IMR-90 (cell line): Measurements from ENCODE around the gene KRT5. TPM values are rescaled to one million over a fixed set of nuclear protein-coding genes. Genes with fewer than 3 reads are reported as not detected.

Experiments
- ATAC-seq: fragments of 200-7000 bp; cut with Tn5 transposase; 2 replicates; pipeline ENCODE4 v1.9.1; 2020; ENCODE audit warnings: low read depth, mild to moderate bottlenecking, moderate library complexity
- BruUV-seq: library from RNA; stranded (reverse); fragments of 400-500 nt; replicated peaks from 2 replicates; lab custom pipeline; 2021; lab: Mats Ljungman, UMichigan
- CTCF ChIA-PET: fragments of 300-600 bp; formaldehyde crosslinking; extraction: SDS; loops from one replicate; lab custom pipeline; 2021; ENCODE audit warnings: antibody characterized with exemption; lab: Yijun Ruan, JAX
- POLR2A ChIA-PET: fragments of 300-600 bp; sonication (Branson Sonifier 250); formaldehyde crosslinking; loops from one replicate; lab custom pipeline; 2022; ENCODE audit warnings: antibody characterized with exemption; ENCODE audit not compliant: unreplicated experiment; lab: Charles Lee
- DNase-seq: peaks from one replicate; pipeline ENCODE4 v3.0.0; 2013
- H2AFZ ChIP-seq: replicated peaks from 2 replicates; pipeline ENCODE3; 2013; ENCODE audit warnings: low read length, mild to moderate bottlenecking; ENCODE audit not compliant: poor library complexity
- H2AK5ac ChIP-seq: 2 replicates; pipeline ENCODE4 v1.6.1; 2013; ENCODE audit warnings: low read depth, low read length, inconsistent platforms
- H2AK9ac ChIP-seq: replicated peaks from 2 replicates; pipeline ENCODE3; 2013; ENCODE audit warnings: mild to moderate bottlenecking, low read depth, low read length, moderate library complexity; ENCODE audit not compliant: poor library complexity
- H2BK120ac ChIP-seq: 2 replicates; pipeline ENCODE4 v1.6.1; 2013; ENCODE audit warnings: low read depth, low read length, inconsistent platforms
- H2BK15ac ChIP-seq: 3 replicates; pipeline ENCODE4 v1.6.1; 2013; ENCODE audit warnings: low read depth, low read length, inconsistent platforms
- H2BK20ac ChIP-seq: 2 replicates; pipeline ENCODE4 v1.6.1; 2013; ENCODE audit warnings: low read depth, mild to moderate bottlenecking, inconsistent platforms, low read length, moderate library complexity
- H2BK5ac ChIP-seq: 2 replicates; pipeline ENCODE4 v1.6.1; 2013; ENCODE audit warnings: mild to moderate bottlenecking, low read depth, low read length, inconsistent platforms; ENCODE audit not compliant: poor library complexity, severe bottlenecking
- H3K14ac ChIP-seq: replicated peaks from 2 replicates; pipeline ENCODE4 v1.6.1; 2013; ENCODE audit warnings: low read depth, low read length, inconsistent platforms
- H3K18ac ChIP-seq: 2 replicates; pipeline ENCODE4 v1.6.1; 2013; ENCODE audit warnings: low read depth, low read length, control low read depth
- H3K23ac ChIP-seq: 2 replicates; pipeline ENCODE4 v1.6.1; 2013; ENCODE audit warnings: low read depth, low read length, inconsistent platforms
- H3K27ac ChIP-seq: 2 replicates; pipeline ENCODE4 v1.5.1; 2013; ENCODE audit warnings: mild to moderate bottlenecking, control low read depth, low read length; ENCODE audit not compliant: insufficient read depth
- H3K27me3 ChIP-seq: 2 replicates; pipeline ENCODE4 v1.6.1; 2013; ENCODE audit warnings: low read length; ENCODE audit not compliant: control insufficient read depth, insufficient read depth
- H3K36me3 ChIP-seq: 2 replicates; pipeline ENCODE4 v1.6.1; 2013; ENCODE audit warnings: low read length, mixed read lengths; ENCODE audit not compliant: control insufficient read depth, insufficient read depth
- H3K4ac ChIP-seq: 2 replicates; pipeline ENCODE4 v1.6.1; 2013; ENCODE audit warnings: low read depth, low read length, inconsistent platforms
- H3K4me1 ChIP-seq: 2 replicates; pipeline ENCODE4 v1.6.1; 2013; ENCODE audit warnings: low read length, mixed read lengths; ENCODE audit not compliant: control insufficient read depth, insufficient read depth
- H3K4me2 ChIP-seq: 2 replicates; pipeline ENCODE4 v1.6.1; 2013; ENCODE audit warnings: low read depth, mild to moderate bottlenecking, control low read depth, low read length, moderate library complexity
- H3K4me3 ChIP-seq: 2 replicates; pipeline ENCODE4 v1.5.1; 2013; ENCODE audit warnings: low read depth, mild to moderate bottlenecking, control low read depth, low read length, moderate library complexity; ENCODE audit not compliant: insufficient read depth
- H3K56ac ChIP-seq: 2 replicates; pipeline ENCODE4 v1.6.1; 2013; ENCODE audit warnings: low read length, inconsistent platforms; ENCODE audit not compliant: insufficient read depth; ENCODE audit errors: extremely low read depth
- H3K79me1 ChIP-seq, 2 experiments: 2 replicates each; pipeline ENCODE4 v1.6.1; 2013; ENCODE audit warnings: low read length in 2 of 2, inconsistent platforms in 1 of 2, low read depth in 1 of 2
- H3K9ac ChIP-seq: 2 replicates; pipeline ENCODE4 v1.6.1; 2013; ENCODE audit warnings: low read depth, low read length, control low read depth
- H3K9me1 ChIP-seq: 2 replicates; pipeline ENCODE4 v1.6.1; 2013; ENCODE audit warnings: low read length, inconsistent platforms; ENCODE audit not compliant: insufficient read depth
- H3K9me3 ChIP-seq: 2 replicates; pipeline ENCODE4 v1.6.1; 2013; ENCODE audit warnings: low read length; ENCODE audit not compliant: control insufficient read depth, insufficient read depth
- H4K20me1 ChIP-seq: 2 replicates; pipeline ENCODE4 v1.6.1; 2013; ENCODE audit warnings: low read length, inconsistent platforms; ENCODE audit not compliant: insufficient read depth
- H4K5ac ChIP-seq: 2 replicates; pipeline ENCODE4 v1.6.1; 2013; ENCODE audit warnings: mild to moderate bottlenecking, low read depth, low read length, control low read depth
- H4K8ac ChIP-seq, 2 experiments: 2 replicates each; pipeline ENCODE4 v1.6.1; 2013; ENCODE audit warnings: low read depth in 2 of 2, low read length in 2 of 2, control low read depth in 1 of 2, inconsistent platforms in 1 of 2
- H4K91ac ChIP-seq: 2 replicates; pipeline ENCODE4 v1.6.1; 2013; ENCODE audit warnings: low read depth, low read length, inconsistent platforms; ENCODE audit not compliant: insufficient read depth
- CEBPB ChIP-seq: IDR thresholded peaks from 2 replicates; pipeline ENCODE4 v1.6.1; 2012; ENCODE audit warnings: low read depth, low read length, improper control_type of control experiment
- CHD1 ChIP-seq: IDR thresholded peaks from 2 replicates; pipeline ENCODE4 v1.6.1; 2012; ENCODE audit warnings: low read depth, low read length, improper control_type of control experiment
- MXI1 ChIP-seq: IDR thresholded peaks from 2 replicates; pipeline ENCODE4 v1.6.1; 2012; ENCODE audit warnings: low read depth, mild to moderate bottlenecking, low read length, moderate library complexity, borderline replicate concordance
- NFE2L2 ChIP-seq: fragments of 150-350 bp; IDR thresholded peaks from 2 replicates; pipeline ENCODE4 v1.6.1; 2016; ENCODE audit warnings: low read depth, mild to moderate bottlenecking, low read length
- RAD21 ChIP-seq: IDR thresholded peaks from 2 replicates; pipeline ENCODE4 v1.6.1; 2012; ENCODE audit warnings: low read length, improper control_type of control experiment
- WGBS, 2 experiments: methylation state at CpG; one replicate each; pipeline versions ENCODE4 v1.1.5 to v1.1.7; 2013; ENCODE audit warnings: missing lambda C conversion rate in 2 of 2; ENCODE audit not compliant: insufficient read length in 1 of 2; ENCODE audit errors: extremely low coverage in 2 of 2; 5-methylcytosine and 5-hydroxymethylcytosine counted together
- dilution Hi-C: fragments of 300-500 bp; cut with HindIII; formaldehyde crosslinking; loops from one replicate; pipeline ENCODE4 v1.14.3; 2018; ENCODE audit warnings: low sequenced_read_pairs; ENCODE audit not compliant: unreplicated experiment
- in situ Hi-C: fragments of 300-500 bp; cut with MboI; formaldehyde crosslinking; loops from 3 replicates; pipeline ENCODE4 v1.14.3; 2019; ENCODE audit warnings: low sequenced_read_pairs, inconsistent platforms, mixed read lengths
- intact Hi-C: fragments of 100-400 bp; cut with micrococcal nuclease; formaldehyde crosslinking; loops from 2 replicates; pipeline ENCODE4 v1.10.0; 2022
- polyA plus RNA-seq, 3 experiments: library from polyadenylated mRNA; depleted of rRNA; stranded (reverse); fragments of >200 nt; gene quantifications; 2 replicates each; pipeline ENCODE4 v1.2.3, GENCODE V29; 2012; ENCODE audit warnings: low replicate concordance in 1 of 3
- total RNA-seq: library from RNA; depleted of rRNA; stranded (reverse); fragments of >200 nt; gene quantifications from 2 replicates; pipeline ENCODE4 v1.2.3, GENCODE V29; 2012
- TF ChIP-seq, protein P1 (sequence below): fragments of 150-350 bp; IDR thresholded peaks from 2 replicates; pipeline ENCODE4 v1.6.1; 2016; ENCODE audit warnings: low read depth, mild to moderate bottlenecking, low read length, moderate library complexity, borderline replicate concordance

KRT5 gene
- total and polyA plus RNA-seq, 2 of the 4 experiments (the other 2 are of a cell fraction): not detected

DNA sequence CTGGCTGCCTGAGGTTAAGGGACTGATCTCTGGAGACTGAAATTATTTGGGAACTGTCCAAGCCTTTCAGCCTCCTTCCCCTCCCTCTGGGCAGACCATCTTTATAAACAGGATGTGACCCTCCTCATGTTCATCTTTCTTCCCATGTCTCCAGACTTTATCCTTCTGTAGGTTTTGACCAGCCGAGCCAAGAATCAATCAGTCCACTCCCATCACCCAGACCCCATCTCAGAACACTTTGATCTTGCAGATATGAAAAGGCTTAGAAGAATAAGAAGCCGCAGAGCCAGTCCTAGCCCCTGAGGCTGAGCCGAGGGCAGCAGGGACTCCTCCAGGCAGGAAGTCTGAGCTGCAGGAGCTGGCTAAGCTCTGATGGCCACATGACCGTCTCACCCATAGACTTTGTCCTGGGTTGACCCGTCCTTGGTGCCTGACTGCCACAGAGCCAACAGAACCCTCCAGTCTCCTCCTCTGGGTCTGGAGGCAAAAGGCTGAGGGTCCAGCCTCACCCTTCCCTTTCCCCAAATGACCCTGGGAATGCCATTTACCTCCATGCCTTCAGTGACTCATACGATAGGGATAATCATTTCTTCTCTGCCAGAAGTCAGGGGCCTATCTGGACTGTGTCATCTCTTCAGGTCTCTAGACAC lies 31.1 kb upstream of the KRT5 start:
- Histone ChIP-seq H3K14ac (no peak overlapping the region), H2BK15ac (no peak overlapping the region), H4K20me1 (no peaks in the 10 kb centered on the region), H2AK9ac (no peak overlapping the region), H3K9me3 (no peaks in the 10 kb centered on the region), H3K23ac (no peak overlapping the region), H3K36me3 (no peaks in the 10 kb centered on the region), H4K91ac (no peak overlapping the region), H2AK5ac (no peak overlapping the region), H2AFZ (no peak overlapping the region), H3K9me1 (no peaks in the 10 kb centered on the region), H3K18ac (no peak overlapping the region), H3K79me1 (no peaks in the 10 kb centered on the region), H3K4ac (no peak overlapping the region), H3K4me3 (no peak overlapping the region), H3K9ac (no peak overlapping the region), H4K5ac (no peak overlapping the region), H3K27me3 (peaks cover 56% of the 10 kb centered on the region), H3K27ac (no peak overlapping the region), H3K4me2 (no peak overlapping the region), H2BK120ac (no peak overlapping the region), H4K8ac (no peak overlapping the region), H3K56ac (no peak overlapping the region), H2BK5ac (no peak overlapping the region), H2BK20ac (no peak overlapping the region), H3K4me1 (no peaks in the 10 kb centered on the region)
- ChIA-PET CTCF (no interaction called here), POLR2A (no interaction called here)
- in situ Hi-C loops (no loop called here), intact Hi-C loops (no loop called here), dilution Hi-C loops (no loop called here)
- no peak for ATAC-seq
- DNase-seq: no peak
- no TSS peak for BruUV-seq
- TF ChIP-seq MXI1: no peak
- no peak for TF ChIP-seq RAD21
- TF ChIP-seq CEBPB: no peak
- TF ChIP-seq, protein P1, sequence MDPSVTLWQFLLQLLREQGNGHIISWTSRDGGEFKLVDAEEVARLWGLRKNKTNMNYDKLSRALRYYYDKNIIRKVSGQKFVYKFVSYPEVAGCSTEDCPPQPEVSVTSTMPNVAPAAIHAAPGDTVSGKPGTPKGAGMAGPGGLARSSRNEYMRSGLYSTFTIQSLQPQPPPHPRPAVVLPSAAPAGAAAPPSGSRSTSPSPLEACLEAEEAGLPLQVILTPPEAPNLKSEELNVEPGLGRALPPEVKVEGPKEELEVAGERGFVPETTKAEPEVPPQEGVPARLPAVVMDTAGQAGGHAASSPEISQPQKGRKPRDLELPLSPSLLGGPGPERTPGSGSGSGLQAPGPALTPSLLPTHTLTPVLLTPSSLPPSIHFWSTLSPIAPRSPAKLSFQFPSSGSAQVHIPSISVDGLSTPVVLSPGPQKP: no peak
- no peak for TF ChIP-seq CHD1
- TF ChIP-seq NFE2L2: no peak
- WGBS, 2 experiments: 0% methylated on average over 2 of the region's 6 CpGs; no CpG with 5 or more reads in 1 of the 2 experiments
